IgD-negative memory B cell (primary cell): Measurements from ENCODE around the gene RBM33. TPM values are rescaled to one million over a fixed set of nuclear protein-coding genes. Genes with fewer than 3 reads are reported as not detected.
"Not testable (repeated sequence)": the region's sequence is repeated elsewhere in the genome, so short reads cannot be mapped to it uniquely, and the experiment has no call there.

Source experiments
- H3K27ac Mint-ChIP-seq, 3 donors: one replicate each; pipeline ENCODE4 v1.8.0; 2020 to 2022; ENCODE audit warnings: mild to moderate bottlenecking in 3 of 3, mixed read lengths in 3 of 3, moderate library complexity in 1 of 3
- H3K27me3 Mint-ChIP-seq: one replicate; pipeline ENCODE4 v1.8.0; 2021; ENCODE audit warnings: mixed read lengths
- H3K36me3 Mint-ChIP-seq: one replicate; pipeline ENCODE4 v1.8.0; 2020; ENCODE audit warnings: mild to moderate bottlenecking, mixed read lengths
- H3K4me1 Mint-ChIP-seq, 3 donors: one replicate each; pipeline ENCODE4 v1.8.0; 2020 to 2022; ENCODE audit warnings: mixed read lengths in 3 of 3, mild to moderate bottlenecking in 1 of 3
- H3K4me3 Mint-ChIP-seq, 4 donors: one replicate each; pipeline ENCODE4 v1.8.0; 2020 to 2022; ENCODE audit warnings: mild to moderate bottlenecking in 4 of 4, mixed read lengths in 4 of 4, moderate library complexity in 3 of 4
- H3K9me3 Mint-ChIP-seq, 3 donors: one replicate each; pipeline ENCODE4 v1.8.0; 2020 to 2021; ENCODE audit warnings: mixed read lengths in 3 of 3, mild to moderate bottlenecking in 1 of 3
- polyA plus RNA-seq: library from polyadenylated mRNA; unstranded; fragments of 300-500 nt; fragmentation: Illumina TruSeq; gene quantifications from one replicate; pipeline ENCODE4 v1.2.3, GENCODE V29; 2021

The RBM33 gene
- polyA plus RNA-seq, 1 donor from 2014 or later = 72.4 TPM

DNA sequence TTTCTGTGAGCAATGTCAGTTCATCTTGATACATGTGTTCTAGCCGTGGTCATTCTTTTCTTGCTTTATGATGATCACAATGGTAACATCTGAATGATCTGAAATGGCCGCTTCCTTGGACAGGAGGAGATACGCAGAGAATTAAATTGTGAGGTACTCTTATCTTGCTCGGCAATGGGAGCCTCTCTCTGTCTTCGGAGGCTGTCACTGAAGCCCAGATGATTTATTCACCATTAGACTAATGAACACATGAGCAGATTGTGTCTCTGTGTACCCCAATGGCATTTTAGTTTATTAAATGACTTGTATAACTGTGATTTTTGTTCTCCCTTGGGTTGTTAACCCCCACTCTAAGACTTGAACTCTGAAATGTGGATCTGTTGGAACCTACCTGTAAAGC lies 38.6 kb downstream of the RBM33 start:
- H3K27ac Mint-ChIP-seq = no peak overlapping the region
- peaks cover 0 to 1% (median 0%) of the 10 kb centered on the region in 3 donors for H3K9me3 Mint-ChIP-seq
- peaks cover 25 to 42% (median 27%) of the 10 kb centered on the region in 3 donors for H3K4me1 Mint-ChIP-seq
- no peaks in the 10 kb centered on the region for H3K27me3 Mint-ChIP-seq
- H3K4me3 Mint-ChIP-seq = peak overlapping the region in 1 of 4 donors; percentile 43
- H3K36me3 Mint-ChIP-seq = peaks cover 8% of the 10 kb centered on the region

DNA sequence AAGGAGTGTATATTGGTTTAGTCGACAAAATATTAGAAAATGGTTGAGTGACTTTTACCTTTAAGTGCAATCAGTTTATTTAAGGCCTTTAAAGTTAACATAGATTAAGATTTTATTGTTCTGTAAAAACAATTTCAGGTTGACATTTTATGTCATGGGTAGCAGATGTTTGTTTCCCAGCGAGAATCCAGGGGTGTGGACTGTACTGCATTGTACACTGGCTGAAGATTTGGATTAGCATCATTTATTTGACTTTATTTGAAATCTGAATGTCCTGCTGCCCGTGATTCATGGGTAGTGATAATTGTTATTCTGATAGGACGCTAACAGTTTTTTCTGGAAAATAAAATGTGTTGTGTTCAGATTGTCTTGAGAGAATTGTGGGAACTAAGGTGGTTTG lies 39.3 kb downstream of the RBM33 start:
- Mint-ChIP-seq H3K9me3 (peaks cover 0 to 1% (median 0%) of the 10 kb centered on the region in 3 donors), H3K36me3 (peaks cover 8% of the 10 kb centered on the region), H3K27ac (no peak overlapping the region), H3K27me3 (no peaks in the 10 kb centered on the region), H3K4me1 (peaks cover 25 to 45% (median 27%) of the 10 kb centered on the region in 3 donors), H3K4me3 (no peak overlapping the region)

DNA sequence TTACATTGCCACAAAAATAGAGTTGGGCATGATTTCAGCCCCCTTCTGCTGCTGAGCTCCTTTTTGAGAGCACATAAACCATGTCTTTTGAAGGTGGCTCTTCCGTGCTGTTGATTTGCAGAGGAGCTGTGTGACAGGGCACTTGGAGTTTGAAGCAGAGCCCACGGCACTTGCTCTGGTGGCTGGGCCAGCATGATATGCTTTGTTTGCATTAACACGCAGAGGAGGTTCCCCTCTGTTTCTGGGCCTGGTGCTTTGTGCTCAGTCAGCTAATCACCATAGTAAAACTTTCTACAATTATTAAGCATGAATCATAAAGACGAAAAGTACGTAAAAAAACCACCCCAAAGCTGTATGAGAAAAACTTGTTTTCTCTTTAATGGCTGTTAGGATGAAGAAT lies 40.1 kb downstream of the RBM33 start:
- peaks cover 8% of the 10 kb centered on the region for H3K36me3 Mint-ChIP-seq
- H3K27ac Mint-ChIP-seq = peak overlapping the region in 2 of 3 donors; percentile 29 to 43
- no peaks in the 10 kb centered on the region for H3K27me3 Mint-ChIP-seq
- peaks cover 27 to 45% (median 28%) of the 10 kb centered on the region in 3 donors for H3K4me1 Mint-ChIP-seq
- peak overlapping the region in 2 of 4 donors; percentile 11 to 49 for H3K4me3 Mint-ChIP-seq
- peaks cover 0 to 1% (median 0%) of the 10 kb centered on the region in 3 donors for H3K9me3 Mint-ChIP-seq

DNA sequence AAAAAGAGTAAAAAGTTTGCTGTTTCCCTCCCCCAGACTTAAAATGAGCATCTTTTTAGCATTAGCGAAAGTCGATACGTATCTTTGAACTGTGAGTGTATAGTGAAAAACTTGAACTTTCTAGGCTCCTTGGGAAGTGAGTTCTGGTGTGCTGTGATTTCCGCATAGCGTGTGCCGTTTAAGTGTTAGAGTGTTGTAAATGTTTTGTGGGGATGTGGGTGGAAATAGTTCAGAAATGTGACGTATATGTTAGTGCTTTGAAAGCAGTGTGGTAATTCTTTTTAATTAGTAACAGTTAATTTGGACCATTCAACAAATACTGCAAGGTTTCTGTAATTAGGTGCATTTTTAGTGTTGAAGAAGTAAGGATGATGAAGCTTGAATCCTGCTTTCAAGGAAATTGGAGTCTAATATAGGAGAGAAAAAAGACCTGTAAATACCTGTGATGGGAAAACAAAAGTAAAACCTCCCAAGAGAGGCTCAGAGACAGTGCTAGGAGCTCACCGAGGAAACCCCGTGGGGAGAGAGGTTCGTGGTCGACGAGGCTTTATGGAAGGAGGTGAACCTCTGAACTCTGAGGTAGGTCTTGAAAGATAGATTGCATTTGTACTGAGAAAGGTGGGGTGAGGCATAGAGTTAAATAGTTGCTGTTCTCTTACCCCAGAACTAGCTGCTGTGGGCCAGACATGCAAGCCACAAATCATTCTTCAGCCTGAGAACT lies 40.8 kb downstream of the RBM33 start:
- peak overlapping the region in 2 of 3 donors; percentile 41 to 54 for H3K27ac Mint-ChIP-seq
- H3K36me3 Mint-ChIP-seq = peaks cover 11% of the 10 kb centered on the region
- peaks cover 29 to 51% (median 34%) of the 10 kb centered on the region in 3 donors for H3K4me1 Mint-ChIP-seq
- peaks cover 0 to 1% (median 0%) of the 10 kb centered on the region in 3 donors for H3K9me3 Mint-ChIP-seq
- H3K4me3 Mint-ChIP-seq = peak overlapping the region in 2 of 4 donors; percentile 11 to 49
- no peaks in the 10 kb centered on the region for H3K27me3 Mint-ChIP-seq

DNA sequence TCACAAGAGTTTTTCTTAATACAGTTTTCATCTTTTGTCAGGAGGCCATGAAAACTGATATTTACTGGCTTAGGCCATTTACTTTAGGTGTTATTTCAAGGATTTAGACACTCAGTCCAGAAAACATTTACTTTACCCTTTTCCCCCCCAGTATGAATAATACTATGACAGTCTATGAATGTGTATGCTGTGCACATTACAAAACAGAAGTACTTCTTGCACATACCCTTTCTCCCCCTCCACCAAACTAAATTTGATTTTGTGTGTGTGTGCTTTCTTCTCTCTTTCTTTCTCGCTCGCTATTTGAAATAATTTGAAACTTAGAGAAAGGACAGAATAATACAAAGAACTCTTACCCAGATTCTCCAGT lies 41.3 kb downstream of the RBM33 start:
- Mint-ChIP-seq H3K36me3 (peaks cover 8% of the 10 kb centered on the region), H3K4me1 (peaks cover 26 to 49% (median 33%) of the 10 kb centered on the region in 3 donors), H3K9me3 (peaks cover 0 to 1% (median 0%) of the 10 kb centered on the region in 3 donors), H3K27me3 (no peaks in the 10 kb centered on the region), H3K27ac (peak overlapping the region in 1 of 3 donors; percentile 54), H3K4me3 (no peak overlapping the region)

DNA sequence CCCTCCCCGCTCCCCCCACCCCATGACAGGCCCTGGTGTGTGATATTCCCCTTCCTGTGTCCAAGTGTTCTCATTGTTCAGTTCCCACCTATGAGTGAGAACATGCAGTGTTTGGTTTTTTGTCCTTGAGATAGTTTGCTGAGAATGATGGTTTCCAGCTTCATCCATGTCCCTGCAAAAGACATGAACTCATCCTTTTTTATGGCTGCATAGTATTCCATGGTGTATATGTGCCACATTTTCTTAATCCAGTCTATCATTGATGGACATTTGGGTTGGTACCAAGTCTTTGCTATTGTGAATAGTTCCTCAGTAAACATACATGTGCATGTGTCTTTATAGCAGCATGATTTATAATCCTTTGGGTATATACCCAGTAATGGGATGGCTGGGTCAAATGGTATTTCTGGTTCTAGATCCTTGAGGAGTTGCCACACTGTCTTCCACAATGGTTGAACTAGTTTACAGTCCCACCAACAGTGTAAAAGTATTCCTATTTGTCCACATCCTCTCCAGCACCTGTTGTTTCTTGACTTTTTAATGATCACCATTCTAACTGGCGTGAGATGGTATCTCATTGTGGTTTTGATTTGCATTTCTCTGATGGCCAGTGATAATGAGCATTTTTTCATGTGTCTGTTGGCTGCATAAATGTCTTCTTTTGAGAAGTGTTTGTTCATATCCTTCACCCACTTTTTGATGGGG lies 42.3 kb downstream of the RBM33 start:
- not testable (repeated sequence) for H3K36me3 Mint-ChIP-seq, H3K4me3 Mint-ChIP-seq, H3K9me3 Mint-ChIP-seq, H3K27me3 Mint-ChIP-seq
- Mint-ChIP-seq H3K4me1 (peaks cover 24 to 44% (median 24%) of the 10 kb centered on the region in 3 donors), H3K27ac (peak overlapping the region in 1 of 3 donors; percentile 13)

DNA sequence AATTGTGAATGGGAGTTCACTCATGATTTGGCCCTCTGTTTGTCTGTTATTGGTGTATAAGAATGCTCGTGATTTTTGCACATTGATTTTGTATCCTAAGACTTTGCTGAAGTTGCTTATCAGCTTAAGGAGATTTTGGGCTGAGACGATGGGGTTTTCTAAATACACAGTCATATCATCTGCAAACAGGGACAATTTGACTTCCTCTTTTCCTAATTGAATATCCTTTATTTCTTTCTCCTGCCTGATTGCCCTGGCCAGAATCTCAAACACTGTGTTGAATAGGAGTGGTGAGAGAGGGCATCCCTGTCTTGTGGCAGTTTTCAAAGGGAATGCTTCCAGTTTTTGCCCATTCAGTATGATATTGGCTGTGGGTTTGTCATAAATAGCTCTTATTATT lies 43.8 kb downstream of the RBM33 start:
- not testable (repeated sequence) for H3K4me3 Mint-ChIP-seq, H3K36me3 Mint-ChIP-seq, H3K9me3 Mint-ChIP-seq

DNA sequence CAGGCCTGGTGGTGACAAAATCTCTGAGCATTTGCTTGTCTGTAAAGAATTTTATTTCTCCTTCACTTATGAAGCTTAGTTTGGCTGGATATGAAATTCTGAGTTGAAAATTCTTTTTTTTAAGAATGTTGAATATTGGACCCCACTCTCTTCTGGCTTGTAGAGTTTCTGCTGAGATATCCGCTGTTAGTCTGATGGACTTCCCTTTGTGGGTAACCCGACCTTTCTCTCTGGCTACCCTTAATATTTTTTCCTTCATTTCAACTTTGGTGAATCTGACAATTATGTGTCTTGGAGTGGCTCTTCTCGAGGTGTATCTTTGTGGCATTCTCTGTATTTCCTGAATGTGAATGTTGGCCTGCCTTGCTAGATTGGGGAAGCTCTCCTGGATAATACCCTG lies 46.2 kb downstream of the RBM33 start:
- not testable (repeated sequence) for H3K27me3 Mint-ChIP-seq, H3K27ac Mint-ChIP-seq, H3K4me3 Mint-ChIP-seq, H3K9me3 Mint-ChIP-seq, H3K36me3 Mint-ChIP-seq
- peaks cover 19 to 36% (median 34%) of the 10 kb centered on the region in 3 donors for H3K4me1 Mint-ChIP-seq

More for the DNA sequence above, 43.8 kb downstream of the RBM33 start:
- H3K27ac Mint-ChIP-seq = peak overlapping the region in 1 of 3 donors; percentile 80
- H3K4me1 Mint-ChIP-seq = peaks cover 23 to 39% (median 25%) of the 10 kb centered on the region in 3 donors
- not testable (repeated sequence) for H3K27me3 Mint-ChIP-seq

DNA sequence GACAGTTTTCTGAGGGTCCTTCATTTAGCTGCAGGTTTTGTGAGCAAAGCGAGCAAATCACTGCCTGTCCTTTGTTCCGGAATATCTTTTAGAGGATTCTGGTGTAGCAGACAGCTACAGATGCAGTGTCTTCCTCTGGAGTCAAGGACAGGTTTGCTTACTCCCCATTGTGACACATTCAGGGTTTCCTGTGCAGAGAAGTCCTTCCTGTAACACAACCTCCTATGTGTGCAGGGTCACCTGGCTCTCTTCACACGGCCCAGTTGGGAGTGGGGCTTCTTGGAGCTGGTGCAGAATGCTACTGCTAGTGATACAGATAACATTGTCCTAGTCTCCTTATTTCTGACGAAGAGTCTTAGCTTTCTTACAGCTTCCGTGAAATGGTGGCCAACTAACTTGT lies 47.9 kb downstream of the RBM33 start:
- Mint-ChIP-seq H3K36me3 (peaks cover 6% of the 10 kb centered on the region), H3K27me3 (no peaks in the 10 kb centered on the region), H3K4me3 (no peak overlapping the region), H3K9me3 (no peaks in the 10 kb centered on the region), H3K4me1 (peaks cover 28 to 47% (median 42%) of the 10 kb centered on the region in 3 donors), H3K27ac (no peak overlapping the region)

DNA sequence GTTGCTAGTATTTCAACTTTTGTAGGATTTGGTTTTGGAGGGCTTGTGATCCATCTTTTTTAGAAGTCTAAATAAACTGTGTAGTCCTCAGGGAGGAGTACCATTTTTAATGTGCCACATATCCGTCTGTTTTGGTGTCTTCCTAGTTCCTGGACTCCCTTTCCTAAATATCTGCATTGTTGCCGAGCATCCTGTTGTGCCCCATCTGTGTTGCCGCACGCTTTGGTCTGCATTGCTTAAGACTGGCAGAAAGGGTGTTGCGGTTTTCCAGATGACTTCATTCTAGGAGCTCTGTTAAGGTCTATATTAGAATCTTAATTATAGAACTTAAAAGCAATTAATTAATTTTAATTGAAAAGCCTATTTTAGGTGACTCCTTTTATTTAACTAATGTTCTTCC lies 49.4 kb downstream of the RBM33 start:
- Mint-ChIP-seq H3K36me3 (peaks cover 6% of the 10 kb centered on the region), H3K27ac (peak overlapping the region in 1 of 3 donors; percentile 44), H3K4me3 (no peak overlapping the region), H3K9me3 (no peaks in the 10 kb centered on the region), H3K4me1 (peaks cover 32 to 52% (median 40%) of the 10 kb centered on the region in 3 donors), H3K27me3 (no peaks in the 10 kb centered on the region)

DNA sequence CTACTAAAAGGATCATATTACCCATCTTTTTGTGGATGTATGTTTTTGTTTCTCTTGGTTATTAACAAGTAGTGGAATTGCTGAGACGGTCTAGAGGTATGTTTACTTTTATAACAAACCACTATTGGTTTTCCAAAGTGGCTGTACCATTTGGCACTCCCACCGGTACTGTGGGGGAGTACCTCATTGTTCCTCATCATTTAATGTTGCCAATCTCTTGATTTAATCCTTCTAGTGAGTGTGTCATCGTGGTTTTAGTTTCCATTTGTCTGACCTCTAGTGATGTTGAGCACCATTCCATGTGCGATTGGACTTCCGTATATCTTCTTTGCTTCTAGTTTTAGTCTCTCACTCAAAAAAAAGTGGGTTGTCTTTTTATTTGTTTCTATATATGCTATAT lies 50.4 kb downstream of the RBM33 start:
- no peaks in the 10 kb centered on the region for H3K9me3 Mint-ChIP-seq
- H3K4me1 Mint-ChIP-seq = peaks cover 30 to 51% (median 34%) of the 10 kb centered on the region in 3 donors
- H3K27ac Mint-ChIP-seq = no peak overlapping the region
- no peak overlapping the region for H3K4me3 Mint-ChIP-seq
- peaks cover 6% of the 10 kb centered on the region for H3K36me3 Mint-ChIP-seq
- H3K27me3 Mint-ChIP-seq = no peaks in the 10 kb centered on the region

DNA sequence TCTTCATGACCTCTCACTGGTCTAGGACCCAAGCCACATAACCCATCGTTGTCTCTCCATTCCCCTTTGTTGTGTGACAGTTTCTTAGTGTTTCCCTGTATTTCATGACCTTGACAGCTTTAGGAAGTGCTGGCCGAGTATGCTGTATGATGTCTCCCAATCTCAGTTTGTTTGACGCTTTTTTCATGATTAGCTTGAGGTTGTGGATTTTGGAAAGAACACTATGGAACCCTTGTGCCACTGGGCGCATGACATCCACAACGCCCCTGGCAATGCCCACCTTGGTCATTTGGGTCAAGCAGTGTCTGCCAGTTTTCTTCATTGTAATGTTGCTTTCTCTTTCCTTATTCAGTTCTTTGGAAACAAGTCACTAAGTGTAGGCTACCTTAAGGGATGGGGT lies 52.3 kb downstream of the RBM33 start:
- Mint-ChIP-seq H3K9me3 (no peaks in the 10 kb centered on the region), H3K4me1 (peaks cover 21 to 45% (median 27%) of the 10 kb centered on the region in 3 donors), H3K27me3 (no peaks in the 10 kb centered on the region), H3K4me3 (no peak overlapping the region), H3K27ac (peak overlapping the region in 1 of 3 donors; percentile 37), H3K36me3 (peaks cover 3% of the 10 kb centered on the region)

DNA sequence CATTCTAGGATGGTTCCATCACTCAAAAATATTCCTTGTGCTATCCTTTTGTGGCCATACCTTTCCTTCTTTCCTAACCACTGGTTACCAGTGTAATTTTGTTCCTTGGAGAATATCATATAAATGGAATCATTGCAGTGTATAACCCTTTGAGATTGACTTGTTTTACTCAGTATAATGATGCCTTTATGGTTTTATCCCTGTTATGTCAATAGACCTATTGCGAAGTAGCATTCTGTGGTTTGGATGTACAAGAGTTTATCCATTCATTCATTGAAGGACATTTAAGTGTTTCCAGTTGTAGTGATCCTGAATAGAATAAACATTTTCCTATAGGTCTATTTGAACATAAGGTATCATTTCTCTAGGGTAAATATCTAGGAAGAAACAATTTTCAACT lies 54.2 kb downstream of the RBM33 start:
- H3K36me3 Mint-ChIP-seq = peaks cover 3% of the 10 kb centered on the region
- peaks cover 18 to 36% (median 24%) of the 10 kb centered on the region in 3 donors for H3K4me1 Mint-ChIP-seq
- H3K27me3 Mint-ChIP-seq = no peaks in the 10 kb centered on the region
- H3K9me3 Mint-ChIP-seq = no peaks in the 10 kb centered on the region
- H3K4me3 Mint-ChIP-seq = peak overlapping the region in 1 of 4 donors; percentile 70
- peak overlapping the region in 1 of 3 donors; percentile 5 for H3K27ac Mint-ChIP-seq

DNA sequence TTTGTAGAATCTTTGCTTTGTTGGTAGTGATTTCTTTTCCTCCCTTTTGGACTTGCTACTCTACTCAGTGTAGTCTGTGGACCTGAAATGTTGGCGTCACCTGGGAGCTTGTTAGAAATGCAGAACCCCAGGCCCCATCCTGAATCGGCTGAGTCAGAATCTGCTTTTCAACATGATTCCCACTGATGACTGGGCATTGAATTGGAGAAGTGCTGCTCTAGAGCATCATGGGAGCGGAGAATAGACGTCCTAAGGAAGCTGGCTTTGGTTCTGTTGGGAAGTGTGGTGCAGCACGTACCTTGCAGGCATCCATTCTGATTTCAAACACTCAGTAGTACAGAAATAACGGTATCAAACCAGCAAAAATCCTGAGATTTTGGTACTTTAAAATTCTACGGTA lies 54.7 kb downstream of the RBM33 start:
- Mint-ChIP-seq H3K9me3 (no peaks in the 10 kb centered on the region), H3K4me3 (no peak overlapping the region), H3K36me3 (peaks cover 3% of the 10 kb centered on the region), H3K27ac (peak overlapping the region in 1 of 3 donors; percentile 5), H3K27me3 (no peaks in the 10 kb centered on the region), H3K4me1 (peaks cover 17 to 30% (median 22%) of the 10 kb centered on the region in 3 donors)

DNA sequence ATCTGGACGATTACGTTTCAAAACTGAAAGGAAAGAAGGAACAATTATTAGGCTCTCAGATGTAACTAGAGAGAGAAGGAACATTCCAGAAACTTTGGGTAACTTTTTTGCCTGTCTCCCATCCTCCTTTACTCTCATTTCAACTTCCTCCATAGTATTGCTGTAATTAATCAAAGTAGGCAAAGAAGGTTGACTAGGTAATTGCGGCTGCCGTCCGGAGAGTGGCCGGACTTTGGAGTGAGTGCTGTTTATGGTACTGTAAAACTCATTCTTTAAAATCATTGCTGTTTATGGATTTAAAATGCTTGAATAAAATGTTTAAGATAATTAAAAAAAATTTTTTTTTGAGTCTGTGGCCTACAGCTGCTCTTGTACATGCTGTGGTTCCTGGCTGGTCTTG lies 56.4 kb downstream of the RBM33 start:
- no peaks in the 10 kb centered on the region for H3K9me3 Mint-ChIP-seq
- H3K36me3 Mint-ChIP-seq = peaks cover 5% of the 10 kb centered on the region
- H3K4me3 Mint-ChIP-seq = no peak overlapping the region
- H3K4me1 Mint-ChIP-seq = peaks cover 11 to 17% (median 14%) of the 10 kb centered on the region in 3 donors
- no peak overlapping the region for H3K27ac Mint-ChIP-seq
- no peaks in the 10 kb centered on the region for H3K27me3 Mint-ChIP-seq
